ENCODE data around the gene RPLP1. TPM values are rescaled to one million over a fixed set of nuclear protein-coding genes. Genes with fewer than 3 reads are reported as not detected.

RPLP1 gene
- total and polyA plus RNA-seq, 7 donors = 1,471 to 2,538 (median 1,985) TPM

DNA sequence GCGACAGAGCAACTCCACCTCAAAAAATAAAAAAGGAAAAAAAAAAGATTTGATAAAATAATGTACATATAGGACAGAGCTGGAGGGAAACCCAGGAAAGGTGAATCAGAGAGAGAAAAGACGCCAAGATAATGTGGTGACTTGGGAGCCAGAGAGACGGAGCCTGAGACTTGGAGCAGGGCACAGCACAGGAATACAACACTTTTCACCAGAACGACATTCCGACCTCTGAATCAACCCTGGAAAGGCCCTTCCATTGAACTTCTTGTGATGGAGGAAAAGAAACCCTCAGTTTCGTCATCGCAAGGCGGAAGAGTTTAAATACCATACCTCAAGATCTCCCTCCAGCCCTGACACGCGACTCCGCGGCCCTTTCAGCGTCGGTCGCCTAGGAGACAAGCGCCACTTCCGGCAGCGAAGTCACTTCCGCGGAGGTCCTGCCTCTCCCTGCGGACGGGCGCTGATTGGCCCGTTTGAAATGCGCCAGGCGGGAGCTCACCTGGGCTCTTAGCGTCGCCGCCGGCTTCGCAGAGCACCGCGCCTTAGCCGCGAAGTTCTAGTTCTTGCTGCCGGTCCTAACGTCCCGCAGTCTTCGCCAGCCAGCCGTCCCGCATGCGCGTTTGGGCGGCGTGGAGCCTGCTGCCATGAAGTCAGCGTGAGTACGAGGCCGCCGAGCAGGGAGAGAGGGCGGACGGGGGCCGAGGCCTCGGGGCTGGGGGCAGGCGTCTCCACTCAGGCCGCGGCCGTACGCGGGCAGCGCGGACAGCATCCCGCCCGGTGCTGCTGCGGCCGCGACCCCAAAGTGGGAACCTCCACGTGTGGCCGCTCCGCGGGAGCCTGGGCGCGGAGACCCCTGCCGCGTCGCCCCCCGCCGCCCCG is 38.6 kb upstream of the RPLP1 start, which contains the start of gene KIF23:
Gene KIF23, plus strand, starts transcription at position 528 of the 879 bp plus-strand sequence. Its CDS starts 117 bp downstream, at position 645.
- peak; percentile 88 to 94 for DNase-seq
- no peaks in the 10 kb centered on the region for H3K9me3 ChIP-seq
- peak; percentile 95 to 100 (median 98) for ATAC-seq
- no peaks in the 10 kb centered on the region for H3K36me3 ChIP-seq (ENCODE audit: insufficient read depth in 1 of 2, low read depth in 1 of 2)
- H3K4me1 ChIP-seq = no peaks in the 10 kb centered on the region
- 2 to 3% (median 2%) methylated on average over 50 to 78 of the region's 78 CpGs for WGBS, 3 donors
- H3K4me3 ChIP-seq = peak within 1 kb of the TSS; percentile 86
- peak within 1 kb of the TSS; percentile 10 for H3K27ac ChIP-seq
- TF ChIP-seq, protein P1, sequence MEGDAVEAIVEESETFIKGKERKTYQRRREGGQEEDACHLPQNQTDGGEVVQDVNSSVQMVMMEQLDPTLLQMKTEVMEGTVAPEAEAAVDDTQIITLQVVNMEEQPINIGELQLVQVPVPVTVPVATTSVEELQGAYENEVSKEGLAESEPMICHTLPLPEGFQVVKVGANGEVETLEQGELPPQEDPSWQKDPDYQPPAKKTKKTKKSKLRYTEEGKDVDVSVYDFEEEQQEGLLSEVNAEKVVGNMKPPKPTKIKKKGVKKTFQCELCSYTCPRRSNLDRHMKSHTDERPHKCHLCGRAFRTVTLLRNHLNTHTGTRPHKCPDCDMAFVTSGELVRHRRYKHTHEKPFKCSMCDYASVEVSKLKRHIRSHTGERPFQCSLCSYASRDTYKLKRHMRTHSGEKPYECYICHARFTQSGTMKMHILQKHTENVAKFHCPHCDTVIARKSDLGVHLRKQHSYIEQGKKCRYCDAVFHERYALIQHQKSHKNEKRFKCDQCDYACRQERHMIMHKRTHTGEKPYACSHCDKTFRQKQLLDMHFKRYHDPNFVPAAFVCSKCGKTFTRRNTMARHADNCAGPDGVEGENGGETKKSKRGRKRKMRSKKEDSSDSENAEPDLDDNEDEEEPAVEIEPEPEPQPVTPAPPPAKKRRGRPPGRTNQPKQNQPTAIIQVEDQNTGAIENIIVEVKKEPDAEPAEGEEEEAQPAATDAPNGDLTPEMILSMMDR (IDR thresholded peaks at IDR 0.05) = no peak
- H3K27me3 ChIP-seq (ENCODE audit: insufficient read depth in 3 of 3, low read length in 2 of 3) = peaks cover 0 to 16% (median 0%) of the 10 kb centered on the region in 3 donors
- intact Hi-C loops (cut with DNase I) = no loop called here

DNA sequence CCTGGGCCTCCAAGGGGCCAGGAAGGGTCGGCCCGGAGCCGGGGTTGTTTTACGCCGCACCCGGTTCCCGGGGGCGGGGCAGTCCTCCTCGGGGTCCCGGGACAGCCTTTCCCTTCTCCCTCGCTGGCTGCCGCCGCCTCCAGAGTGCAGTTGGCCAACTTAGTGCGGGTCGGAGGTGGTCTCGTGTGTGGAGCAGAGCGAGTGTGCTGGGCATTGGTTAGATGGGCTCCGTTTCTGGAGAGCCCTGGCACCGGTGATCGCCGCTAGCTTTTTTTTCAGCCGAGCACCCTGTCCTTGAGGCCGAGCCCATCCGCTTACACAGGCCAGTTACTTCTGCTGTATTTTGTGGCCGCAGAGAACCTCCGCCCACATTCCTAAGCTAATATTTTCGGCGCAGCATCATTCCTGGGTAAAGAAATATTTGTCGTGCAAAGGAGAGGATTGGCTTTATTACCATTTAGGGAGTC is 37.9 kb upstream of the RPLP1 start:
- TF ChIP-seq, protein P1 (IDR thresholded peaks at IDR 0.05) = no peak
- H3K27me3 ChIP-seq (ENCODE audit: insufficient read depth in 3 of 3, low read length in 2 of 3) = peaks cover 0 to 16% (median 0%) of the 10 kb centered on the region in 3 donors
- ATAC-seq = peak; percentile 17 to 44 (median 26)
- H3K9me3 ChIP-seq = no peaks in the 10 kb centered on the region
- H3K36me3 ChIP-seq (ENCODE audit: insufficient read depth in 1 of 2, low read depth in 1 of 2) = no peaks in the 10 kb centered on the region
- no peak for DNase-seq
- intact Hi-C loops (cut with DNase I) = no loop called here
- H3K27ac ChIP-seq = peak overlapping the region; percentile 10
- WGBS, 3 donors = 0 to 1% (median 1%) methylated on average over 15 to 29 of the region's 29 CpGs
- H3K4me1 ChIP-seq = no peaks in the 10 kb centered on the region
- H3K4me3 ChIP-seq = peak overlapping the region; percentile 86

DNA sequence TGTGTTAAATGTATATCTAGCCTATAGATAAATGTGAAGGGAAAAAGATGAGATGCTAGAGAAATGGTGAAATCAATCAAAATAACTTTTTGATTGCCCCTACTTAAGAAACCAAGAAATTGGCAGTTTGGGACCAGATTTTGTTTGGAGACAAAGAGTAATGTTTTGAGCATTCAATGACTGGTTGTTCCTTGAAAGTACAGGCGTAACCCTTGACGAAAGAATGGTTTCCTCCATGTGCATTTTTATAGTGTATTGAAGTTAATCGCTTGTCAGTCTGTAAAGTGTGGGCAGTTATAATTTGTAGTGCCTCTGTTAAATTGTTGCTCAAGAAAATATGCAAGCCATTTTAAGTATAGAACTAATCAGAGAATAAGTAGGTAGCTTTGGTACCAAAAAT is 37.2 kb upstream of the RPLP1 start:
- no peaks in the 10 kb centered on the region for H3K9me3 ChIP-seq
- no peak for DNase-seq
- H3K4me3 ChIP-seq = no peak overlapping the region
- H3K27ac ChIP-seq = no peak overlapping the region
- intact Hi-C loops (cut with DNase I) = no loop called here
- WGBS, 3 donors = 78 to 83% (median 79%) methylated on average over 3 of the region's 3 CpGs
- H3K27me3 ChIP-seq (ENCODE audit: insufficient read depth in 3 of 3, low read length in 2 of 3) = peaks cover 0 to 16% (median 0%) of the 10 kb centered on the region in 3 donors
- no peaks in the 10 kb centered on the region for H3K4me1 ChIP-seq
- ATAC-seq = no peak
- no peaks in the 10 kb centered on the region for H3K36me3 ChIP-seq (ENCODE audit: insufficient read depth in 1 of 2, low read depth in 1 of 2)
- TF ChIP-seq, protein P1 (IDR thresholded peaks at IDR 0.05) = no peak

DNA sequence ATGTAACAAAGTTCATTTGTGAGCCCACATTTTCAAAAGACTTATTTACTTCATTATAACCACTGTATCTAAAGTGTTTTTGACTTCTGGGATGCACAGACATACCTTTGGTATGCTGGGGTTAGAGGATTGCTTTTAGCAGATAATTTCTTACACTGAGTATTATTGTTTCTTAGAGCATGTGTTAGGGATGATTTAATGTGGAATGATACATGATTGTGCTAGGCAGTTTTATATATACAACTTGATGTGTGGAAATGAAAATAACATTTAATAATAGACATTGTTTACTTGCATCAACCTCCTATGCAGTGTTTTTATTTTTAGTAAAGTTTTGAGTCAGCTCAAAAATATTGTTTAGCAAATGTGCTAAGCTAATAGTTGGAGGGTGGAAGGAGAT is 35.0 kb upstream of the RPLP1 start:
- ATAC-seq = no peak
- Histone ChIP-seq H3K4me1 (no peaks in the 10 kb centered on the region), H3K4me3 (no peak overlapping the region), H3K27me3 (ENCODE audit: insufficient read depth in 3 of 3, low read length in 2 of 3) (peaks cover 0 to 16% (median 0%) of the 10 kb centered on the region in 3 donors), H3K9me3 (no peaks in the 10 kb centered on the region), H3K36me3 (ENCODE audit: insufficient read depth in 1 of 2, low read depth in 1 of 2) (no peaks in the 10 kb centered on the region), H3K27ac (no peak overlapping the region)
- DNase-seq = no peak
- TF ChIP-seq, protein P1 (IDR thresholded peaks at IDR 0.05) = no peak
- intact Hi-C loops (cut with DNase I) = no loop called here
